GM19372 (cell line): Measurements from ENCODE around the gene MSI2.

Experiments
- ATAC-seq: cut with Tn5 transposase; IDR thresholded peaks from one replicate; pipeline ENCODE4 v1.9.1; 2021; ENCODE audit warnings: mild to moderate bottlenecking, low read depth, moderate library complexity; ENCODE audit not compliant: unreplicated experiment

Gene MSI2

DNA sequence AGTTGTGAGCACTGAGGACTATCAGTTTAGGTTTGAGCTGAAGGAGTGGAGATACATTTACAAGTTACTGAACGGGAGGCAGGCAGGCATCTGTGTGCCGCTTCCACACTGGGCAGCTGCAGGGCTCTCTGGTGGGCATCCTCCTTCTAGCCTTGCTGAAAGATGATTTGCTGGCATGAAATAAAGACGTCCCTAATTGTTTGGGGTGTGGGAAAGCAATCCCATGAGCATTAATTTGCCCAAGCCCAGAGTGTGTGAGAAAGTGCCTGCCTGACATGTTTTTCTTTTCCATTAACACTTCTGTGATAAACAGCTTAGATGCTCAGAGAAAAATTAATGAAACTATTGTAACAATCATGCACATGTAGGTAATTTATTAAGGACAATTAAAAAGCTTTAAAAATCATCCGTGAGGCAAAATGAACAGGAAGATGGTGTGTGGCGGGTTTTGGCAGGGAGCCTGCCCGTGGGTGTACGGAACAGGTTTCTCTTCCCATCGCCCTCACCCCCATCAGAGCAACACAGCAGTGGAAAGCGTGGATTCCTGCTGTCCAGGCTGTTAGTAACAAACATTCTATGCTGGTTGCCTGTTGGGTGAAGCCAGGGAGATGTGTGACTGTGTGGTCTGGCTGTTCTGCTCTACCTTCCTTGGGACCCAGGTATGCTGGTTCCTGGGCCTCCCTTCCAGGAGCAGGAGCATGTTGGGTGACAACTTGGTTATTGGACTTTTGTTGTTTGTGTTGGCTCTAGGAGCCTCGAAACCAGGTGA is 191.9 kb downstream of the MSI2 start:
- ATAC-seq = no peak

DNA sequence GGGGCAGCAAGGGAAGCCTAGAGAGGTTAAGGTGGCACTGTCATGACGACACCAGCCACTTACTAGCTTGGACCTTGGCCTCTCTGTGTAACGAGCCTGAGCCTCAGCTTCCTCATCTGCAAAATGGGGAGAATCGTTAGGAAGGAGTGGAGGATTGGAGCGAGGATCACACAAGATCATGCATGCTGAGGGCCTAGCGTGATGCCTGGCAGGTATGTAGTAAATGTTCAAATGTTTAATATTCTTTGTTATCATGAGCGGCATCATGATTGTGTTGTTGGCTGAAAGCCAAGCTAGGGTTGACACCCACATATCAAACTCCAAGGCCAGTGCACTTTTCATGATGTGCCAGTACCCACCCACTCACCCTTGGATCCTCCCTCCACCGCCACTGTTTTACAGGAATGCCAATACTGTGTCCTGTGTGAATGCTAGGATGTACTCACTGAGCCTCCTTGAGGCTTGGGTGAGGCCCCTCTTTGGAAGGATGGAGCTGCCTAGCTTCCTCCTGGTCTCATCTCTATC is 192.5 kb downstream of the MSI2 start:
- no peak for ATAC-seq

DNA sequence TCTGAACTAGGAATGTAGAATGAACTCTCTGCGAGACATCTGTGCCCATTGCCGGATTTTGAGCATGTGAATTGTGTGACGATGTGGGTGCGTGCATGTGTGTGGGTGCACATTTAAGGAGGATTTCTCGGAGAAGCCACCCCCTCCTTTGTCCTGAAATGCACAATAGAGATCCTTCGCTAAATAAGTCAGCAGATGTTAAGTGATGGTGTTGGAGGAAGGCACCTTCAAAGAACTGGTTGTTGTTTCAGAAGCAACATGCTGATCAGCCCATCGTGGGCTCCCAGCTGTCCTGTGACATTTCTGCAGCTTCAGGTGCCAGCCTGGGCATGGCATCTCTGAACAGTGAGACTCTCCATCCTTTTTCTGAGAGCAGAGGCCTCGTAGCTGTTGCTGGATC is 194.9 kb downstream of the MSI2 start:
- ATAC-seq = no peak

DNA sequence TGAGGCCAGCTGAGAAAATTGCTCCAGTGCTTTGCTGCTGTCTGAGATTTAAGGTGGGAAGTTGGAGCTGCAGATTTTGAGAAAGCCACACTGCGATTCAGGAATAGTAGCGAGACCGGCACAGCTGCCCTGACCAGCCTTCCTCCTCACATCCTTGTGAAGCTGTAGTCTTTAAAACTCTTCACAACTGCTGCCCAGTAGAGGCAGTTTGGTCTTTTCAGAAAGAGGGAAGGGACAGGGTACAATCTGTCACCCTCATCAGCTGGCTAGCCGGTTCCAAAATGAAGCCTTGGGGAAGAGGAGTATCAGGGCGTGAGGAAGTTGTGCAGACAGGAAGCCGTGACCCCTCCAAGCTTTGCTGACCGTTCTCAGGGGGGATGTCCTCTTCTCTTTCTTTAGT is 195.3 kb downstream of the MSI2 start:
- ATAC-seq = no peak

DNA sequence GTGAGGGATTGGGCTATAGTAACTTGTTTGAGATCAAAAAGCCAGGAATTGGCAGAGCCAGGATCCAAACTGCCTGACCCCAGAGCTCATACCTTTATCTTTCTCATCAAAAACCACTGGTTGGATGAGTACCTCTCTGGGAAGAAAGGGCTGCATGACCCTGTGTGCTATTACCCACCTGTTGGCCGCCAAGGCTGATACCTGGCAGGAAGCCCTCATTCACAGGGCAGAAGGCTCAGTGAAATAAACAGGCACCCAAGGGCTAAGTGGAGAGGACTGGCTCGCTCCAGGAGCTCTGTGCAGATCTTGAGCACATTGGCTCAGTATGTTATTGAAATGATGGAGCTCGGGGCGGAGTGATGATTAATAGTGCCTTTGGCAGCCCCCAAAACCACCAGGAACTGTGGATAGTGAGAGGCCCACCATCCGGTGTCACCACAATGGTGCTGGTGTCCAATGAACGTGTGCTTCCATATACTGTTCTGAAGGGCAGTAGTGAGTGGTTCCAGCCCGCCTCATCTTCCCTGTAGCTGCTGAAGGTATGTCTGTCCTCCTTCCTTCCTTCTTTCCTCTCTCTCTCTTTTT is 197.6 kb downstream of the MSI2 start:
- ATAC-seq = no peak

DNA sequence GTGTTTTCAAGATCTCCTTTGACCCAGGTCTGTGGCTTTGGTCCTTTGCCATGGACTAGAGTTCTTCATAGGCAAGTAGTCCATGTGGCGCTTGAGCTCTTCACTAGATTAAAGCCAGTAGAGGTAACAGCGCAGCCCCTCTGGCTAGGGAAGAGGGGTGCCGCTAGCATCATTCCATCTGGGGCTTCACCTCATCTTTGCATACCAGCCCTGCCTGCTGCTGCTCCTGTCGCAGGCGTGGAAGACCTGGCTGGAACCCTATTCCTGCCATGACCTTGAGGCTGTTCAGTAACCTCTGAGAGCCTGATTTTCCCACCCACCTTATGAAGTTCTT is 198.4 kb downstream of the MSI2 start:
- ATAC-seq = no peak

DNA sequence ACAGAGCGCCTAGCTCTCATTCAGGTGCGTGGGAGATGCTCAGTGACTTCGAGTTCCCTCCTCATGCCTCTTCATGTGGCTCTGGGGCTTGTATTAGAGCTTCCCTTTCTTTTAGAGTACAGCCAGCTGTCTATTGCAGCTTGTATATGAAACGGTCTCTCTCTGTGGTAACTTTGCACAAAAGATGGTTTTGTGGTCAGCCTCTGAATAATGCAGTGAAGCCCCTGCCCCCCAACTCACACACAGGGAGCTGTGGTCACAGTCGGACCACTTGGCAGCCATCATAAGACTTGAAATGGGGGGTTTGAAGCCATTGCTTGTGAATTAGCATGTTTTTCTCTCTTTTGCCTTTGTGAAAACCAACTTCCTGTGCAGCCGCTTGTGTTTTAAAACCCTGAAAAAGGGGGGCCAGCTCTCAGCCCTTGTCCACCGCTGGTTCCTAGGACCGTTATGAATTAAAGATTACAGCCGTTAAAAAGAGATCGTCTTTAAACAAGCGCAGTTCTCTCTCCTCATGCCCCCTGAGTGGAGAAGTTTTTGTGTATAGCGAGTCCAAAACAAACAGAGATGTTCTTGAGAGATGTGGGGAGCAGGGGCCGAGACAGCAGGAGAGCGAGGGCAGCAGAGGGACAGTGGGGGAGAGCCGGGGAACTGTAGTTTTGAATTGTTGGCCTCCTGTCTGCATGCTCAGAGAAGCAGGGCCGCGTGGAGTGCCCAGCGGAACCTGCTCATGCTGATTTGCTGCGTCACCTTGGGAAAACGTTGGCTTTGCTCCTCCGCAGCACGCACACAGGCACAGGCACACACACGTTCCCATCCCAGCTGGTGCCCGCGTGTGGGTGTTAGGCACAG is 199.0 kb downstream of the MSI2 start:
- peak; percentile 72 for ATAC-seq

DNA sequence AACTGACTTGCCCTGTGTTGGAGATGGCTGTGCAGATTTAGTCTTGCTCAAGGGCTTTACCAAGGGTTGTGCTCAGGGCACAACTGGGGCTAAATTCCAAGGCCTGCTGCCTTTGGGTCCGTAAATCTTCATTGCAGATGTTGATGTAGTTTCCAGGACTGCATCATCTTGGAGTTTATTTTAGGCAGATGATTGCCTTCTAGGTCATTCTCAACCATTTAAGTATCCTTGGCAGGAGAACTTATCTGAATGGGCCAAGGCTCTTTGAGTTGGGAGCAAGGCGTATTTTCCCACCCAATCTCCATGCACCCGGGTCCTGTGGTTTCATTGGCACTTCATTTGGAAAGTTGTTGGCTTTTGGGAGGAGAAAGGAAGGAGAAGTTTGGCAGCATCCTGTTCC is 200.3 kb downstream of the MSI2 start:
- ATAC-seq = no peak

DNA sequence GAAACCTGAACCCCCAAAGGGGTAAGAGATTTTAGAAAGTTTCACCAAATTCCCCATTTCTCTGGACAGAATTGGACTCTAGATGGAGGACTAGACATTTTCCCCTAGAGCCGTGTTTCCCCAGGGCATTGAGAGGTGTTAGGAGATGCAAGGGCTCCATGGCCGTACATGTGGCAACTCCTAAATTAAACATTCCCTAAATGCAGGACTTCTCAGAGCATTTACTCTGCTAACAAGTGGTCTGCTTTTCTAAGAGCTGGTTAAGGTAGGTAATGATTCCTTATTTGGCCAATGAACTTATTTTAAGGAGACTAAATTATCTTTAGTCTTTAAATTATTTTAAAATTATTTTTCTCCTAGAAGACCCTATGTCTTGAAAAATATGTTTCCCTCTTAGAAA is 200.9 kb downstream of the MSI2 start:
- ATAC-seq = no peak

DNA sequence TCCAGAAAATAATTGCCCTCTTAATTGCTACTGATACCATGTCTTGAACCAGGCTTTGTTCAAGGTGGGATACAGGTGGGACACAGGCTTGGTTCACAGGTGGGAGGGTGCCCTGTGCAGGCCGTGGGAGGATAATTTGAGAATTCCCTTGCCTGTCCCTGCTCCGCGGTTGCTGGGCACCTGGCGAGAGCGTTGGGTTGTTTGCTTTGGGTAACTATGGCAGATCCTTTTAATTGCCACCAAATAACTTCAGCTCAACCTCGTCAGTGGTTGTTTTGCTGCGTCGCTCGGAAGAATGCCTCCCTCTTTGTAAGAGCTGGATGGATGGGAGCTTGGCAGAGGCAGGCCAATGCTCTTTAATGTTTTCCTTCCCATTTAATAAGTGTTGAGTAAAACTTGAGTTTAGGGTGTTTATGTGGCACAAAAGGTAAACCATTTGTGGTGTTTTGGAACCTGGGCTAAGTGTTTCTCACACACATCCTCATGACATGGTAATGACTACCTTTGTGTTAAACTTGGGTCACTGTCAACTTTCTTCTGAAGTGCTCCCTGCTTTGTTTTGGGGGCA is 202.5 kb downstream of the MSI2 start:
- ATAC-seq = no peak

DNA sequence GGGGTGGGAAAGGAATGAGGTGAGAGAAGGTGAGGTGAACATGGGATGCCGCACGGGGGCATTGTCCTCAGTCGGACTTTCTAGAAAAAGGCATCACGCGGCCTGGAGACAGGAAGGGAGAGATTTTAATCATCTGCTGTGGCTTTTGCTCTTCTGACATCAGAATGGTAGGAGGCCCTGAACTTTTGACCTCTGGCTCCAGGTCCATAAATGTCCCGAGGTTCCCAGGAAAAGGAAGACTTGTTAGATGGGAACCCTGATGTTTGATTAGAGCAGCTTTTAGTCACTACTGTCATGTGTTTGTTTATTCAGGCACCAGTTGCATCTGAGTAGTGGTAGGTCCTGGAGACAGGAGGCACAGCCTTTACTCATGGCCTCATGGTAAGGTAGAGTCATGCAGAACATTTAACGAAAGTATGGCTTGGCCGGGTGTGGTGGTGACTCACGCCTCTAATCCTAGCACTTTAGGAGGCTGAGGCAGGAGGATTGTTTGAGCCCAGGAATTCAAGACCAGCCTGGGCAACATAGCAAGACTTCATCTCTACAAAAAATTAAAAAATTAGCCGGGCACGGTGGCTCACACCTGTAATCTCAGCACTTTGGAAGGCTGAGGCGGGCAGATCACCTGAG is 203.1 kb downstream of the MSI2 start:
- no peak for ATAC-seq

DNA sequence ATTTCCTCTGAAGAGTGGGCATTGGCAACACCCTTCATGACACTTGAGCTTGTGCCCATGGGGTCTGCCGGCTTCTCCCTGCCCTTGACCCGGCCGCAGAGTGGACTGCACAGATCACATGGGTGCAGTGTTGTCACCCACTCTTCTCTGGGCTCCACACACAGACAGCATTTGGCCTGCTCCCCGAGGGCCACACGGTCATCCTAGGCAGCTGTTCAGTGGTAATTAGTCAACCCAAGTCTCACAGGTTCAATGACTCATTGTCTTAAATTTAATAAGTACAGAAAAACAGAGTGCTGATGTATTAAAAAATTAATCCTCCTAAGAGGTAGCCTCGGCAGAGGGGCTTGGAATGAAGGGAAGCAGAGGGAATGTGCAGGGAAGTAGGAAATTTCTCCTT is 204.8 kb downstream of the MSI2 start:
- no peak for ATAC-seq

DNA sequence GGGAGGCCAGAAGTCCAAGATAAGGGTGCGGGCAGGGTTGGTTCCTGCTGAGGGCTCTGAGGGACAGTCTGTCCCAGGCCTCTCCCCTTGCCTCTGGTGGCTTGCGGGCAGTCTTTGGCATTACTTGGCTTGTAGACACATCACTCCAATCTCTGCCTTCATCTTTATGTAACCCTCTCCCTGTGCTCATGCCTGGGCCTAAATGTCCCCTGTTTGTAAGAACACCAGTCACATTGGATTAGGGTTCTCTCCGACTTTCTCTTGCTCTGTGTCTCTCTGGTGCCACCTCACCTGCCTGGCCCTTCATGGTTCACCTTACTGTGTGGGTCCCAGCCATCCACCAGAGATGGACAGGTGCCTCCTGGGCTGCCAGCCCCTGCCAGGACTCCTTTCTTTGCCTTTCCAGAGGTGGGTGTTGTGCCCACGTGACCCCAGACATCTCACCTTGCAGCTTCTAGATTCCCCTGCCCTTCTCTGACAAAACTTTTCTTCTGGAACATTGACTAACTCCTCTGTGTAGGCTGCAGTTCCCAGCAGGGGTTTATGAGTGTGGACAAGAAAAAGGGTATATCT is 205.8 kb downstream of the MSI2 start:
- ATAC-seq = no peak

DNA sequence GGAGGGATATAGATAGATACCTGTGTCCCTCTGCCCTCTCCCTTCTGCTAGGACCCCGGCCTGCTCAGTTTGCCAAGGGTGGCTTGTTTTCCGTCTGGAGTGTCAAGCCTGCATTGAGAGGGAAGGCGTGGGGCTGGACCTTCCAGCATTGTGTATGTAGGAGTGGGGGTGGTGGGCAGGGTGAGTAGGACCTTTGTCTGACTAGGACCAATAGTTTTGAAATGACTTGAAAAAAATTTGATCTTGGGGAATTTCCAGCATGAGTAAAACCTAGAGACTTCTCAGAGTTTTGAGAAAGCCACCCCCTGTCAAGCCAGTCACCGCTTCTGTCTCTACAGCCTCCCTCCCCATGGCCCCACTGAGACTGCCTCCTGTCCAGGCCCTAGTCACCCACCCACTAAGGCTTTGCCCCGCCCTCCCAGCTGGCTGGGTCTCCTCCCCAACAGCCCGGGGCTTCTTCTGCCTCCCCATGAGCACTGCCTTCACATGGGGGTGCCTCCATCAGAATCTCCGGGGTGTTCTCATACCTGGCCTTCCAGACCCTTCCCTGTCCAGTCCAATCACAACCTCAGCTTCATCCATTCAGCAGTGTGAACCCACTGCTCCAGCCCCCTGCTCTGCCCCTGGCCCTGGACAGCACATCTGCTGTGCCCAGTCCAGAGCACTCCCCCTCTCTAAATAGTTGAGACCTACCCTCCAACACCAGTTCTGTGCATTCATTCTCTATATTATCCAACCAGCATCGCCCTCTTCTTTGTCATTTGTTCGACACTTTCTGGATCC is 207.0 kb downstream of the MSI2 start:
- ATAC-seq = peak; percentile 90

DNA sequence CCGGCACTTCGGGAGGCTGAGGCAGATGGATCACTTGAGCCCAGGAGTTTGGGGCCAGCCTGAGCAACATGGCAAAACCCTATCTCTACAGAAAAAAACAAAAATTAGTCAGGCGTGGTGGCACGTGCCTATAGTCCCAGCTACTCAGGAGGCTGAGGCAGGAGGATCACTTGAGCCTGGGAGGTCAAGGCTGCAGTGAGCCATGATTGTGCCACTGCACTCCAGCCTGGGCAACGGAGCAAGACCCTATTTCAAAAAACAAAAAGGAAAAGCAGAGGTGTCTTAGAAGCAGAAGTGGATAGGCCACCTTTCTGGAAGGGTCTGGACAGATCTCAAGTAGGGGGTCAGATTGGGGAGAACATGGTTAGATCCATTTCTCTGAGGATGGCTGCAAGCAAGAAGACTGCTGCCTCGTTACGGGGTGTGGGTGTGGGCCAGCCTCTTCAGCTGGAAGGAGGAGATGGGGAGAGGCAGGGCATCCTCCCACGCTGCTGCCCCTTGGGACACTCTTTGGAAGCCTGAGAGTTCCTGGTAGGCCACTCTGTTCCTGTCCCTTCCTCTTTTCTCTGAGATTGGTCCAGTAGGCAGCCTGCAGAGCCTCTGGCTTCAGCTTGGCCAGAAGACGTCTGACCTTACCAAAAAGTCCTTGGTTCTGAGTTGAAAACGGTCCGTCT is 208.0 kb downstream of the MSI2 start:
- no peak for ATAC-seq

DNA sequence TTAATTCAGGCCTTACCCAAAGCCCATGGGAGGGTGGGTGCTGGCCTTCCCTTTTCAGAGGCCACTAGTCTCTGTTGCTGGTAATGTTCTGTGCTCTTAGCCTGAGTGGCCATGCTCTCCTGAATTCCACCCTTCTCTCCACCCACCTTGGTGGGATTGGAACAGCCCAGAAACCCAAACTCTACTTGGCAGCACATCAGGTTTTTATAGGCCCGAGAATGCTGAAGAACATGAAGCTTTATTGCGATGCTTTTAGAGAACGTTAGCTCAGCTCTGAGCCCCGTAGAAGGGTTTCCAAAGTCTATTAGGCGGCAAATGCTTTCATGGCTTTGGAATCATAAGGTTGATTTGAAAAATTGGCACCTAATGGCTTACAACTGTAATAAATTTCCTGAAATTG is 209.3 kb downstream of the MSI2 start:
- ATAC-seq = no peak

DNA sequence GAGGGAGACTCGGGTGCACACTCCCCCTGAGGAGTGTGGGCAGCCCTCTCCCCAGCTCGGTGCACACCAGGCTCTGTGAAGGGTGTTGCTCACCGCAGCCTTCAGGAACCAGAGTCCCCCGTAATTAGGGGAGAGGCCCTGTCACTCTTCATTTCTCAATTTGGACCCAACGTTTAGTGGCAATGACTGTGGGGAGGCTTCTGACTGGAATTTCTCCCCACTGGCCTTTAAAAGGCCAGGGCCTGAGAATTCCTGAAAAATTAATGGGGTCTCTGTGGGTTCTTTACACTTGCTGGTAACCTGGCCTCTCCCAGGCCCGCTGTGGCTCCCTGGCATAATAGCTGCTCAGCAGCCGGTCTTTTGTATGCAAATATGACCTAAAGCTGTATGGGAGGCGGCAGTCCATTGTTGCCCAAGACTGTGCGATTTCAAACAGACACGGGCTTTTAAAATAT is 209.7 kb downstream of the MSI2 start:
- no peak for ATAC-seq

DNA sequence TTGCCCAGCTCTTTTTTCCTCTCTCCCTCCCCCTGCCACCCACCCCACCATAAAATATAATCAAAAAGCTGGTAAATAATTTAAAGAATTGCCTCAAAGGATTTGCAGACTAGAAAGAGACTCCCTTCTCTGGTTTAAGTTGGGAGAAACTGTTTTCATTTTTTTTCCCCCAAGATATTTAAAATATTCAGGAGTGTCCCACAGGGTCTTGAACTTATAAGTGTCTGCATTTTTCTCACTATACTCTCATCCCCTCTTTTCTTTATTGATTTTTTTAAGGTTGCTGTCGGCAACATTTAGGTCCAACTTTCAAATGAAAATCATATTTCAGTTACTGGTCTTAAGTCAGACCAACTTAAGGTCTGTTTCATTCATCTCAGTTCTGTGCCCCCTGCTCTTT is 210.2 kb downstream of the MSI2 start:
- no peak for ATAC-seq

DNA sequence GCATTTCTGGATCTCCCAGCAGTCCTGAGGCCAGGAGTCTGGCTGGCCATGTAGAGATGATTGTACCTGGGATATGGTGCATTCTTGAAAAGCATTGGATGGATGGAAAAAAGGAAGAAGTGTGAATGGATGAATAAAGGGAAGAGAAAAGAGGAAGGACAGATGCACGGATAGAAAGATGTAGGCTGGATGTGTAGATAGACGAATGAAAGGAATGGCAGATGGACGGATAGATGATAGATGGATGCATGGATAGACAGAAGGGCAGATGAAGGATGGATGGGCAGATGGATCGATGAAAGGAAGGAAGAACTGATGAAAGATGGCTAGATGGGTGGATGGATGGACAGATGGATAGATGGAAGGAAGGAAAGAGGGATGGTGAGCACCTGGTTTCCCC is 210.9 kb downstream of the MSI2 start:
- ATAC-seq = no peak
